Caco-2 (cell line): Measurements from ENCODE around the gene MPZ. TPM values are rescaled to one million over a fixed set of nuclear protein-coding genes. Genes with fewer than 3 reads are reported as not detected.

Experiments used
- BruUV-seq: library from RNA; stranded (reverse); fragments of 400-500 nt; replicated peaks from 2 replicates; lab custom pipeline; 2021; lab: Mats Ljungman, UMichigan
- CTCF ChIA-PET: fragments of 300-600 bp; sonication (Branson Sonifier 250); formaldehyde crosslinking; loops from one replicate; lab custom pipeline; 2022; ENCODE audit warnings: antibody characterized with exemption; lab: Charles Lee
- POLR2A ChIA-PET: fragments of 300-600 bp; sonication (Branson Sonifier 250); formaldehyde crosslinking; loops from one replicate; lab custom pipeline; 2022; ENCODE audit warnings: antibody characterized with exemption; lab: Charles Lee
- DNase-seq, 2 experiments: peaks; one replicate each; pipeline versions ENCODE4 v3.0.0 to v3.0.0-alpha.2; 2020 to 2022
- H3K27me3 ChIP-seq: replicated peaks from 2 replicates; pipeline ENCODE4 v1.6.0; 2011; ENCODE audit warnings: low read length; ENCODE audit not compliant: control insufficient read depth, insufficient read depth
- H3K36me3 ChIP-seq: 2 replicates; pipeline ENCODE4 v1.5.1; 2011; ENCODE audit warnings: low read length; ENCODE audit not compliant: control insufficient read depth, insufficient read depth
- H3K4me1 ChIP-seq: fragments of 250-450 bp; sonication (Bioruptor Pico); 2 replicates; pipeline ENCODE4 v1.5.1; 2020; ENCODE audit warnings: mild to moderate bottlenecking
- H3K4me3 ChIP-seq: 2 replicates; pipeline ENCODE4 v1.5.1; 2011; ENCODE audit warnings: low read depth, mild to moderate bottlenecking, control low read depth, low read length
- H3K9me3 ChIP-seq: fragments of 250-450 bp; sonication (Bioruptor Pico); 2 replicates; pipeline ENCODE4 v1.5.1; 2020; ENCODE audit warnings: mild to moderate bottlenecking, moderate library complexity
- H3K27ac Mint-ChIP-seq: one replicate; pipeline ENCODE4 v1.8.0; 2022; ENCODE audit warnings: mixed read lengths; ENCODE audit not compliant: unreplicated experiment
- H3K27me3 Mint-ChIP-seq: one replicate; pipeline ENCODE4 v1.8.0; 2022; ENCODE audit warnings: mixed read lengths; ENCODE audit not compliant: insufficient read depth, unreplicated experiment
- H3K36me3 Mint-ChIP-seq: one replicate; pipeline ENCODE4 v1.8.0; 2022; ENCODE audit warnings: mild to moderate bottlenecking, mixed read lengths; ENCODE audit not compliant: insufficient read depth, unreplicated experiment
- H3K4me1 Mint-ChIP-seq: one replicate; pipeline ENCODE4 v1.8.0; 2022; ENCODE audit warnings: low read depth, mixed read lengths; ENCODE audit not compliant: unreplicated experiment
- H3K4me3 Mint-ChIP-seq: one replicate; pipeline ENCODE4 v1.8.0; 2022; ENCODE audit warnings: mild to moderate bottlenecking, moderate library complexity, mixed read lengths; ENCODE audit not compliant: unreplicated experiment
- H3K9me3 Mint-ChIP-seq: one replicate; pipeline ENCODE4 v1.8.0; 2022; ENCODE audit warnings: mixed read lengths; ENCODE audit not compliant: unreplicated experiment
- CTCF ChIP-seq, 2 experiments: fragments of 200-600 bp in 1 of 2; IDR thresholded peaks; 1 replicate in 1 of 2; 2 replicates in 1 of 2; pipeline versions ENCODE4 v1.5.1 to v1.8.0; 2011 to 2022; ENCODE audit warnings: antibody characterized with exemption in 1 of 2, control low read depth in 1 of 2, inconsistent platforms in 1 of 2, low read depth in 1 of 2, low read length in 1 of 2, mild to moderate bottlenecking in 1 of 2, moderate library complexity in 1 of 2; ENCODE audit not compliant: insufficient read depth in 1 of 2, severe bottlenecking in 1 of 2, unreplicated experiment in 1 of 2
- intact Hi-C: fragments of 100-400 bp; cut with micrococcal nuclease; formaldehyde crosslinking; loops from one replicate; pipeline ENCODE4 v1.10.0; 2022; ENCODE audit not compliant: unreplicated experiment
- total RNA-seq: library from RNA; stranded (reverse); gene quantifications from 2 replicates; pipeline ENCODE4 v1.2.3, GENCODE V29; 2022

Gene MPZ
- total RNA-seq, 1 experiment from 2014 or later: 0.20 TPM

GRCh38 chr1:161260376-161261260 is 49.1 kb downstream of the MPZ start:
- TF ChIP-seq CTCF (IDR thresholded peaks at IDR 0.05; ENCODE audit: insufficient read depth in 1 of 2, low read depth in 1 of 2, low read length in 1 of 2, severe bottlenecking in 1 of 2, unreplicated experiment in 1 of 2): no peak
- peak in 1 of 2 experiments; percentile 27 for DNase-seq
- ChIA-PET CTCF (interaction anchor here (1.2 kb wide), 1 partner anchor 35 kb away, joined by 3 read pairs; the partner anchor contains the start of gene TOMM40L), POLR2A (interaction anchor here (1.3 kb wide), 1 partner anchor 54 kb away, joined by 5 read pairs; the partner anchor contains the start of gene SDHC)
- Mint-ChIP-seq H3K4me3 (peak overlapping the region; percentile 63), H3K36me3 (peaks cover 12% of the 10 kb centered on the region), H3K4me1 (peaks cover 21% of the 10 kb centered on the region), H3K9me3 (peaks cover 17% of the 10 kb centered on the region), H3K27ac (peak overlapping the region; percentile 76), H3K27me3 (no peaks in the 10 kb centered on the region)
- Histone ChIP-seq H3K36me3 (no peaks in the 10 kb centered on the region), H3K4me3 (0 out of 2 replicates have a peak overlapping the region, but pooled peaks have one; percentile 9), H3K4me1 (peaks cover 13% of the 10 kb centered on the region; the same call in 1 of the 2 replicates), H3K9me3 (peaks cover 14% of the 10 kb centered on the region), H3K27me3 (no peaks in the 10 kb centered on the region)
- BruUV-seq: no TSS peak
- intact Hi-C loops: no loop called here

GRCh38 chr1:161259765-161260164 is 50.0 kb downstream of the MPZ start:
- Histone ChIP-seq H3K27me3 (no peaks in the 10 kb centered on the region), H3K4me3 (no peak overlapping the region), H3K36me3 (no peaks in the 10 kb centered on the region), H3K9me3 (peaks cover 14% of the 10 kb centered on the region), H3K4me1 (peaks cover 13% of the 10 kb centered on the region; the same call in 1 of the 2 replicates)
- Mint-ChIP-seq H3K4me3 (no peak overlapping the region), H3K27me3 (no peaks in the 10 kb centered on the region), H3K4me1 (peaks cover 24% of the 10 kb centered on the region), H3K36me3 (peaks cover 12% of the 10 kb centered on the region), H3K27ac (no peak overlapping the region), H3K9me3 (peaks cover 22% of the 10 kb centered on the region)
- ChIA-PET CTCF (no interaction called here), POLR2A (no interaction called here)
- intact Hi-C loops: no loop called here
- no peak for DNase-seq
- no TSS peak for BruUV-seq
- TF ChIP-seq CTCF (IDR thresholded peaks at IDR 0.05; ENCODE audit: insufficient read depth in 1 of 2, low read depth in 1 of 2, low read length in 1 of 2, severe bottlenecking in 1 of 2, unreplicated experiment in 1 of 2): no peak

GRCh38 chr1:161259345-161259702 is 50.4 kb downstream of the MPZ start:
- H3K4me3 ChIP-seq: no peak overlapping the region
- no peak for TF ChIP-seq CTCF (IDR thresholded peaks at IDR 0.05; ENCODE audit: insufficient read depth in 1 of 2, low read depth in 1 of 2, low read length in 1 of 2, severe bottlenecking in 1 of 2, unreplicated experiment in 1 of 2)
- peaks cover 13% of the 10 kb centered on the region; the same call in 1 of the 2 replicates for H3K4me1 ChIP-seq
- H3K36me3 Mint-ChIP-seq: peaks cover 12% of the 10 kb centered on the region
- H3K9me3 ChIP-seq: peaks cover 14% of the 10 kb centered on the region
- peak overlapping the region; percentile 47 for H3K4me3 Mint-ChIP-seq
- BruUV-seq: no TSS peak
- peaks cover 24% of the 10 kb centered on the region for H3K4me1 Mint-ChIP-seq
- CTCF ChIA-PET: no interaction called here
- DNase-seq: no peak
- no peak overlapping the region for H3K27ac Mint-ChIP-seq
- H3K36me3 ChIP-seq: no peaks in the 10 kb centered on the region
- peaks cover 22% of the 10 kb centered on the region for H3K9me3 Mint-ChIP-seq
- H3K27me3 ChIP-seq: no peaks in the 10 kb centered on the region
- POLR2A ChIA-PET: no interaction called here
- H3K27me3 Mint-ChIP-seq: no peaks in the 10 kb centered on the region
- intact Hi-C loops: no loop called here
